ENCODE results near the gene PRDM12.

The PRDM12 gene

DNA sequence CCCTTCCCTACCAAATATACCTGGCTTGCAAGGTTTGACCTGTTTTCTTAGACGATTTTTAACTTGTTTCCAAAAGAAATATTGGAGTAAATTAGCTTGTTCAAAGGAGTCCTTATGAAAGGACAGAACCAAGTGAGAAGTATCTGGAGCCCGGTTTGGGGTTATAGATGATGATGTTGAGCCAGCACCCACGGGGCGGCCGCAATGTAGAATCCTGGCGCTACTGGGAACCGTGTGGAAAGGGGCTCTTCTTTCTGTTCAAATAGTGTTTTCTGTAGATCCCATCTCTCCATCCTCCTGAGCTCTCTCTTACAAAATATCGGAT is 28.7 kb downstream of the PRDM12 start:
- no peak for DNase-seq

DNA sequence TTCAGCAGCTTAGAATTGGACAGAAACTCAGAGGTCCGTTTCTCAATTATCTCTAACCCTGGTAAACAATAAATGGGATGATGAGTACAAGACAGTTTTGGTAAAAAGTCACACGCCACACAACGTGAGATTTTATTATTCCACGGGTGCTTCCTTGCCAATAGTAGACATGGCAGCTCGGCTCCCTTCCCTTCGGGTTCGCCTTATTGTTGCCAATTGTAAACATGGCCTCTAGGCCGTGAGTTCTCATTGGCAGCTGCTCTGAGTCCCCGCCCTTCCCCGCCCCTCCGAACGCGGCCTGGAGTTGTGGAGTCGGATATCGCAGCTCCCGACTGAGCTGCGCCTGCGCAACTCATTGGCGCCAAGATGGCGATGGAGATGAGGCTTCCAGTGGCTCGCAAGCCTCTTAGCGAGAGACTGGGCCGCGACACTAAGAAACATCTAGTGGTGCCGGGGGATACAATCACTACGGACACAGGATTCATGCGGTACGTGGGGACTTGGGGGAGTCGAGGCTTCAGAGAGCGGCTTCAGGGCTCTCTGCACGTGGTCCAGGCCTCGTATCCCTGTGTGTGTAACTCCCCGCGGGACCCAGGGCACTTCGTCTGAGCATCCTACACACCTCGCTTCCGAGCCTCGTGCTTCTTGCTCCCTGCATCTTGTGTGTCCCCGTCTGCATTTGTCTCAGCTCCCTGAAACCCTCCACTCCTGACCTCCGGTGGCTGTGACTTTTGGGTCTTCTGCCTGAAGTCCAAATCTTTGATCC is 29.2 kb downstream of the PRDM12 start, which contains the start of gene EXOSC2:
Gene EXOSC2 (plus strand): TSS at position 355 of the 766 bp plus-strand sequence. CDS start 12 bp downstream, at position 367.
- DNase-seq = peak; percentile 97 to 98

DNA sequence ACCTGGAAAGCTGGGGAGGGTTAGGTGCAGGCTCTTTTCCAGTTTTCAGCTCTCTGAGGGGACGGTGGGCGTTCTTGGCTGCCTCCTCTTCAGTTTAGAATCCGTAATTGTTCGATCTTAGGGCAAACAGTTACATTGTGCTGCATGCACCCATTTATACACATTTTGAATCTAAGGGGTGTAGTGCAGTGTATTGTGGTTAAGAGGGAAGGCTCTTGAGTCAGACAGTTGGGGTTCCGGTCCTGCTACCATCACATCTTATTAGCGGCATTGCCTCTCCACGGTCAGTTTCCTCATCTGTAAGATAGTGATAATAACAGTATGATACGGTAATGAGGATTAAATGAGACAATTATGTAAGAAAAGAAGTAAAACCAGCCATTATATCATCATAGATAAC is 29.8 kb downstream of the PRDM12 start:
- no peak for DNase-seq

DNA sequence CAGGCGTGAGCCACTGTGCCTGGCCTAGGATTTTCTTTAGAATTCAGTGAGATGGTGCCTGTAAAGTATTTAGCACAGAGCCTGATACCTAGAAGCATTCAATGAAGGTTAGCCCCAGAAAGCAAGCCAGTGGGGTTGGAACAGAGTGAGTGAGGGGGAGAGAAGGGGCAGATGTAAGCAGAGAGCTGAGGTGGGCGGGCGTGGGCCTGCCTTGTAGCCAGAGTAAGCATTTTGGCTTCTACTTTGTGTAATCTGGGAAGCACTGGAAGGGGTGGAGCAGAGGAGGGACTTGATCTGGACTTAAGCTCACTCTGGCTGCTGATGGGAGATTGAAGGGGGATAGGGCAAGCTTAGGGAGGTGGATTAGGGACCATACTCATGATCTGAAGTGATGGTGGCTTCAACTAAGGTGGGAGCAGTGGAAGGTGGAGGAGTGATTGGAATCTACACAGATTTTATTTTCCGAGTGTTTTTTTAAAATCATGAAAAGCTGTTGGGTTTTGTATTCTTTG is 31.8 kb downstream of the PRDM12 start:
- no peak for DNase-seq

DNA sequence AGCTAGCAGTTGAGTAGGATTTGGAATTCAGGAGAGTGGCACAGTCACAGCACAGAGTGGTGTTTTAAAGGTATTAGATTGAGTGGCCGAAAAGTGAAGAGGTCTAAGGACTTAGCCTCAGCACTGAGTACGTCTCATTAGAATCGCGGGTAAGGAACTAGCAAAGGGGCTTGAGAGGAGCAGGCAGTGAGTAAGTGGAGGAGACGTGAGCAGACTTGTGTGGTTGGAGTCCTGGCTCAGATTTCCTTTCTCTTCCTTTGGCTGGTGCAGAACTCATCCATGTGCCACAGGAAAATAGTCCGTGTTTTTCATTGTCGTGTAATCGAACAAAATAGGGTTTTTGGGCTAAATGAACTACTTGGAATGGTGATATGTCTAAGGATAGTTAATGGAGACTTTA is 32.6 kb downstream of the PRDM12 start:
- no peak for DNase-seq

DNA sequence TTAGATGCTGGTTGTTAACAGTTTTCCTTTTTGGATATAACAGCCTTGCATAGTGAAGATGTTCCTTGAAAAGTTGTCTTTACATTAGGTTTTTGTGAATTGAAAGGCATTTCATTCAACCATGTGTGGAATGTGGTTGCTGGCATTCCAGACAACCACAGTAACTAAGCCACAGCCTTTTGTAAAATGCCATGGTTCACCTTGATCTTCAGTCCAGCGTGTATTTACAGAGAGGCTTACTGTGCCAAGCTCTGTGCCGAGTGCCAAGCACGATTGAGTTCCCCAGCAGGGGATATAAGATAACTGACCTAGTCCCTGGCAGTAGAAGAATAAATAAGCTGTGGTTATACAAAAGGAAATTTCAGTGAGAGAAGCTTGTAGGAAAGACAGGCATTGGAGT is 34.1 kb downstream of the PRDM12 start:
- DNase-seq = no peak

DNA sequence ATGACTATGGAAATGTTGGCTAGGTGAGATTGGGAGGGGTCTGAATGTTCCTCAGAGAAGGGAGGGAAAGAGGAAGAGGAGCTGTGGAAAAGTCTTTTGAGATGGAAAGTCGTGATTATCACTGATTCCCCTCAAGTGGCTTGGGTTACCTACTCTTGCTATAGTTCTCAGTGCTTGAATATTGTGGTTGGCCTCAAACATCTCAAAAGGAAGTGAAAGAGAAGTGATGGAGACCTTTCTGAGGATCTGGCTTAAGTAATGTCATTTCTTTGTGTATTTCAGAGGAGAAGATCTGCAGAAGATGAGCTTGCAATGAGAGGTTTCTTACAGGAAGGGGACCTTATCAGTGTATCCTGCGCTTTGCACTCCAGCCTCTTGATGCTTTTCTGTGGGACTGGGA is 34.7 kb downstream of the PRDM12 start:
- DNase-seq = no peak

DNA sequence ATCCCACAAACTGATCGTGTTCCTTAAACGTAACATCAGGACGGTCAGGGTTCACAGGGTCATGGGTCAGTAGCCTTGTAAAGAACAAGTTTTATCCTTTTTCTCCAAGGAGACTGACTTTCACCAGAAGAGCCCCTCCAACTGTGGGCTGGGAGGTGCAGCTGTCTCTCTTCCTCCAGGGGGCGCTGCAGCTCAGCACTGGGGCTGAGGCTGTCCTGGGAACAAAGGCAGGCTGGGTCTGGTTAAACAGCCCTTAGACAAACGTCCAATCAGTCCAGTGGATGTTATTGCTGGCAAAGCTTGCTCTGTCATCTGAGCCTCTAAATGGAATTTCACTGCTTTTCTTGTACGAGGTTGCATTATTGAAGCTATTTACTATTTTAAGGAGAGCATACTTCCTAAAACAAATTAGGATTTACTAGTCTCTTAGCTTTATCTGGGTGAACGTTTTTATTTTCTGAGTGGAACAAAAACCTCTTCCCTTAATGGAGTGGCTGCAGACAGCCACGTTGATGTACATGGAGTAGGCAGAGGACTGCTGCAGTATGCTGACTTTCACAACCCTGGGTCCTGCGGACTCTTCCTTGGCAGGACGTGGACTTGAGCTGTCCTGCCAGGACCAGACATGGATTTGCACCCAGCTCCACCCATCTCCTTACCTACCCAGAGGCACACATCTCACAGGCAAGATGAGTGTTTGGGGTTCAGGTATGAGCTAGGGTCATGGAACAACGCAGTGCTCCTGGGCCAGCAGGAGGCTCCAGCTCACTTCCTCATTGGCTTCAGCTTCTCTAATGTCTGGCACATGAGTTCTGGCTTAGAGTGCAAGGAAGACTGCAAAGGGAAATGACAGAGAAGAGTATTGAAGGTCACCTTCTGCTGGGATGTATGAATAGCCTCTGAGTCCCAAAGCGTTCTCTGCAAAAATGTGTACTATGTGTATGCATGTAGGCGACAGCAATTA is 36.9 kb downstream of the PRDM12 start:
- DNase-seq = peak; percentile 68 to 75

DNA sequence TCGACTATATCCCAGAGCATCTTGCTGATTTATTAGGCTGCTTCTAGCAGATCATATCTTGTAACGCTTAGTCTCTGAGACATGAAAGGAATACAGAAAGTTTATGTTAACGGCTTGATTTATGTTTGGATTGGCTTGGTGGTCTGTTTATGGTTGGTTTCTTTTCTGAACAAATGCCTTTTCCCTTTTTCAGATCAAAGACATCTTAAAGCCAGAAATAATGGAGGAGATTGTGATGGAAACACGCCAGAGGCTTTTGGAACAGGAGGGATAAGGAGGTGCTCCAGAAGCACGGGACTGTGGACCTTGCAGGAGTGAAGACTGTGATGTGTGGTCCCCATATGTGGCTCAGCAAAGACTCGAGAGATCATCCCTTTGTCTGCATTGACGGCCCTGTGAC is 39.1 kb downstream of the PRDM12 start:
- DNase-seq = no peak

DNA sequence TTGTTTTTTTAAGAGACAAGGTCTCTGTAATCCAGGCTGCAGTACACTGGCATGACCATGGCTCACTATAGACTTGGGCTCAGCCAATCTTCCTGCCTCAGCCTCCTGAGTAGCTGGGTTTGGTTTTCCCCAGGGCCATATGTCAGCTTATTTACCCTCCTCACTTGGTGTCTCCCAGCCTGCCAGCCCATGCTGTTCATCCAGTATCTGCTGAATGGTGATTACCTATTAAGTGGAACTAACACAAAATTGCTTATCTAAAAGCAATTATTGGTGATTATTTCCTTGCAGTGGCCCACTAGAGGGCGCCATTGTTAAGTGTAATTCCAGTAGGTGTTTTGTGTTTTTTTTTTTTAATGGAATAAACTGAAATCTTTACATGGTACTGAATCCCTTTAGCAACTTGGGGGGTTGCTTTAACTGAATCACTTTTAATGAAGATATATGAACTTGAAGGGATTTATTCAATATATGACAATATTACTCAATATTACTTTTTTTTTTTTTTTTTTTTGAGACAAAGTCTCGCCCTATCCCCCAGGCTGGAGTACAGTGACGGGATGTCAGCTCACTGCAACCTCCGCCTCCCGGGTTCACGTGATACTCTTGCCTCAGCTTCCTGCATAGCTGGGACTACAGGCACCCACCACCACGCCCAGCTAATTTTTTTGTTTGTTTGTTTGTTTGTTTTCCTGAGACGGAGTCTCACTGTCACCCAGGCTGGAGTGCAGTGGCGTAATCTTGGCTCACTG is 43.0 kb downstream of the PRDM12 start:
- peak; percentile 77 for DNase-seq

DNA sequence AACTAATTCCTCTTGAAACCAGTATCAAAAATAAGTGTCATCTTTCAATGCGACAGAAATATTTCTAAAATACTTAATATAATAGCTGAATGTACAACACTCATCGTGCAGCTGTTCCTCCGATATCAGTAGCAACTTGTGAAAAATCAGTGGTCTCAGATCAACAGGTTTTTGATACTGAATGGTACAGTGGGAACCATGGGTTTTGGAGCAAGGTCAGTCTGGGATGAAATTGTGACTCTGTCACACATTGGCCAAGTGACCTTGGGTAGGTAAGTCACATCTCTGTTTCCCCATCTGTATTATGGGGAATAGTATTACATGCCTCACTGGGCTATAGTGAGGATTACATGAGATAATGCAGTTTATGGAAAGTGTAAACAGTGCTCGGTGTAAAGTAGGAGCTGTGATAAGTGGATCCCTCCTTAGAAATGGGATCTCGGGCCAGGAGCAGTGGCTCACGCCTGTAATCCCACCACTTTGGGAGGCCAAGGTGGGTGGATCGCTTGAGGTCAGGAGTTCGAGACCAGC is 46.5 kb downstream of the PRDM12 start:
- no peak for DNase-seq

DNA sequence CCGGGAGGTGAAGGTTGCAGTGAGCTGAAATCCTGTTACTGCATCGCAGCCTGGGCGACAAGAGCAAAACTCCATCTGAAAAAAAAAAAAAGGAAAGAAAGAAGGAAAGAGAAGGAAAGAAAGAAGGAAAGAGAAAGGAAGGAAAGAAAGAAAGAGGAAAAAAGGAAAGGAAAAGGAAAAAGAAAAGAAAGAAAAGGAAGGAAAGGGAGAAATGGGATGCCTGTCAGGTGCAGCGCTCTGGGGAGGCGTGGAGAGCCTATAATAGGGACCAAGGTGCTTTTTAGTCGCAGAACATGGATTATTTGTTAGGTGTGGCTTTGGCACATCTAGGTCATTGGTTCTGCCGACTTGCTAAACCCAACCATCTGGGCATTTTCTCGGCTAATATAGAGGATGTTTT is 47.1 kb downstream of the PRDM12 start:
- DNase-seq = no peak

DNA sequence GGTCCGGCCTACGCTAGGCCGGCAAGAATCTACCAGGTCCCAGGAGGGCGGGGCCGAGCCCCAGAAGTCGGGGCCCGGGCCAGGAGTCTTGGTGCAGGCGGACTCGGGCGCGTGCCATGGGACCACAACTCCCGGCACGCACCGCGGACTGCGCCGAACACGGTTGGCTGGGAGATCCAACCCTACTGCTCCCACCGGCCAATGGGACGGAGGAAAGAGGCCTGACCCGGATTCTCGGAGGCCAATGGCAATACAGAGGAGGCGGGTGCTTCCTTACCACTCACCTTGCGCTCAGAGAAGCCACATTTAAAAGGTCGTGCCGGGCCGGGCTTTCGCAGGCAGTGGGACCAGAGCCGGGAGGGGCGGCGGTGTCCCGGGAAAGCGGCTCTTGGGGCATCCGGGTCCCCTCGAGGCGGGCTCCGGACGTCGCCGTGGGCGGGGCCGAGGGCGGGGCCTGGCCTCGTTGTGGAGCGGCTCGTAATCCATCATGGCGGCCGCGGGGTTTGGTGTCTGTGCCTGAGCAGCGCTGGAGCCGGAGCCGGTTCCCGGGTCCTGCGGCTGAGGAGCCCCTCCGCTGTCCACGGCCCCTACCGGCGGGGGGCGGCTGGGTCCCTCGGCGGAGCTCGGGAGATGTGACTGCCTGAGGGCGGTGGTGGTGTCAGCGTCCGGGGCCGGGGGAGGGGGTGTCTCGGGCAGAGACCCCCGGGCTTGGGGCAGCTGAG is 48.3 kb downstream of the PRDM12 start:
- DNase-seq = peak; percentile 93 to 96

DNA sequence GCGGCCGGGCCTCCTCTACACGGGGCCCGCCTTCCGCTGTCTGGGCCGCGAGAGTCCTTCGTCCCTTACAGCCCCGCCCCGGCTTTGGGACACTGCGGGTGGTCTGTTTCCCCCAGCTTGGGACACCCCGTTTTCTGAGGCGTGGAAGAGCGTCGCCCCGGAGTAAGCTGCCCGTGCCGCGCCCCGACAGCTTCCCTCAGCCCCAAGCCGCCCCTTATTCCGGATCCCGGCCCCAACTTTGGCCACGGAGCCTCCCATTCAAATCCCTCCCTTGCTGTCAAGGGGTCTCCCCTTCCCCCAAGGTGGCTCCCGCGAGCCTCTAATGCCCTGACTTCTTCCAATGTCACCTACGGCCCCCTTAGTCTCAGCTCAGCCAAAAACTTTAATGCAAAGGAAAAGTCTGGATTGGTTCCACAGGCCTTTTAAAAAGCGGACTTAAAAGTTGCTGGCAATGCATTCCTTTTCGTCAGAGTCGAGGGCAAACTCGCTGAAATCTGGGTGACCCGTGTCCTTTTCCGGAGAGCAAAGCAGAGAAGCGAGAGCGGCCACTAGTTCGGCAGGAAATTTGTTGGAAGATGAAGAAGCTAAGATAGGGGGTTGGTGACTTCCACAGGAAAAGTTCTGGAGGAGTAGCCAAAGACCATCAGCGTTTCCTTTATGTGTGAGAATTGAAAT is 49.0 kb downstream of the PRDM12 start:
- no peak for DNase-seq

DNA sequence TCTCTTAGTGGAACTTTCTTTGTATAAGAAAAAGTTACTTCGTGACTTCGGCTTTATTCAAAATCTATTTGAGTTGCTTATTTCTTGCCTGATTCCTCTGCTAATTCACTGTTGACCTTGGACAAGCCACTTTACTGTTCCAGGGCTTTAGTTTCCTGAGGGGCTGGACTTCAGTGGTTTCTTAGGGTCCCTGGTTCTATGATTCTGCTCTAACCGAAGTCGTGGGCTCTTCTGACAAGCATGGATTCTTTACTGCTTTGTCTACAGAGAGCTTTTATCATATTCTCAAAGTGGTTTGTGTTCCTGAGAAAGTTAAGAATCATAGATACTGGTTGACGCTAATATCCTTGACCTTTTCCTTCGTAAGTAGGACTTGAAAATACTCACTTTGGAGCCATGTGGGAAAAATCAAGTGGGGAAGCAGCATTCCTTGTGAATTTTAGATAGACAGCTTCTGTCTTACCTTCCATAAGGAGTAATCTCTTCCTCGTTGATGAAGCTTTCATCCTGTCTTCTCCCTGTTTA is 50.3 kb downstream of the PRDM12 start:
- DNase-seq = no peak

DNA sequence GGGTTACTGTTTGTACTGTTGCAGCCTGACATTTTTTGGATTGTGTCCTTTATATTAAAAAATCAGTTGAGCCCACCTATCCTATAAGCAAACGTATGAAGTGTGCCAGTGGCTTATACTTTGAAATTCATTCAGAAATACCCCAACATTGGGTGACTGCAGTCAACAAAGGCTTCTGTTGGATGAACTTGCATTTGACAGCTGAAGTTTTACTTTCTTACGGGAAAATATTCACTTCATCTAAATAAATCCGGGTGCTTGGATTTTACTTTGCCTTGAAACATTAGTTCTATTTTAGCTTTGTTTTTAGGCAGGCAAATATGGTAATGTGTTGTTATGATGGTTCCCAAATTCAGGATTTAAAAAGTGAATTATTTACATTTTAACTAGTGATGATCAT is 50.9 kb downstream of the PRDM12 start:
- DNase-seq = no peak

DNA sequence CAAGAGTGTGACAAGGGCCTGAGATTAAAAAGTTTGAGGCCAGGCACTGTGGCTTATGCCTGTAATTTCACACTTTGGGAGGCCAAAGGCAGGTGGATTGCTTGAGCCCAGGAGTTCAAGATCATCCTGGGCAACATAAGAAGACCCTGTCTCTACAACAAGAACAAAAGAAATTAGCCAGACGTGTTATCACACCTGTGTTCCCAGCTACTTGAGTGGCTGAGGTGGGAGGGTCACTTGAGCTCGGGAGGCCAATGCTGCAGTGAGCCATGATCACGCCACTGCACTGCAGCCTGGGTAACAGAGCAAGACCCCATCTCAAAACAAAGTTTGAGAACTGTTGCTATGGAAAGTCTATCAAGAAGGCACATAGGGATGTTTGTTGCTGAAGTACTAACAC is 54.2 kb downstream of the PRDM12 start:
- no peak for DNase-seq

DNA sequence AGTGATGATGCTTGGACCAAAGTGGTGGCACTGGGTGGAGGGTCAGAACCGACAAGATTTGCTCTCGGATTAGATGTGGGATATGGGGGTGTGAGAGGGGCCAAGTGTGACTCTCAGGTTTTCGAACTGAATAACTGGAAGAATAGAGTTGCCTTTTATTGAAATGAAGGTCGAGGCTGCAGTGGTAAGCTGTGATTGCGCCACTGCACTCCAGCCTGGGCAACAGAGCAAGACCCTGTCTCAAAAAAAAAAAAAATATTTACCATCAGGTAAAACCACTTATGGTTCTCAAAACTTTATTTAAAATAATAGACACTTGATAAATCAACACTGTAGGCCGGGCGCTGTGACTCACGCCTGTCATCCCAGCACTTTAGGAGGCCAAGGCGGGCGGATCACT is 56.4 kb downstream of the PRDM12 start:
- no peak for DNase-seq

DNA sequence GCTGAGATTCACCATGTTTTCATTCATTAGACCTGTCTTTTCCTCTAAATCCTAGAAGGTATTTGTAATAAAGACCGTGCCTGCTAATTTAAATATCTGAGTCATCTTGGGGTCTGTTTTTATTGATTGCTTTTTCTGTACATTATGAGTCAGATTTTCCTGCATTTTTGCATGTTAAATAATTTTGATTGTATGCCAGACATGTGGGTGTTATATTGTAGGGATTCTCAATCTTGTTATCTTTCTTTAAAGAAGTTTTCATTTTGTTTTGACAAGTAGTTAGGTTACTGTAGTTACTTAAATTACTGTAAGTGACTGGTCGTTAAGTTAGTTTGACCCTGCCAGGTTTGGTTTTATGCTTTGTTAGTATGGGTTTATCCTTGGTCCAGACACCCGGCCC is 64.3 kb downstream of the PRDM12 start:
- DNase-seq = no peak

DNA sequence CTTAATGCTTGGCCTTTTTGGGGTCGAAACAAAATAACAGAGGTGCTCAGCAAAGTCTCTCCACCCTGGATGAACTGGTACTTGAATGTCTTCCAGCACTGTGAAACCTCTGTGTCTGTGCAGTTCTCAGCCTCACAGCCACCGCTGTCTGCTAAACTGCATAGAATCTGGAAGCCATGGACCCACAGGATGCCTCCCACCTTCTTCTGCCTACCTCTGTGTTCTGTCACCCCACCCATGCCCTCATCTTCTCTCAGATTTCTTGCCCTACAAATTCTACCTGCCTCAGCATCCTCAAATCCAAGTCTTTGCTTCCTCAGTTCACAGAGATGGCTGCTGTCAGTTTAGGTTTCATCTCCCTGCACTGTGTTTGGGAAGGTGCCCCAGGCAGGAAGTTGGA is 64.8 kb downstream of the PRDM12 start:
- DNase-seq = no peak

DNA sequence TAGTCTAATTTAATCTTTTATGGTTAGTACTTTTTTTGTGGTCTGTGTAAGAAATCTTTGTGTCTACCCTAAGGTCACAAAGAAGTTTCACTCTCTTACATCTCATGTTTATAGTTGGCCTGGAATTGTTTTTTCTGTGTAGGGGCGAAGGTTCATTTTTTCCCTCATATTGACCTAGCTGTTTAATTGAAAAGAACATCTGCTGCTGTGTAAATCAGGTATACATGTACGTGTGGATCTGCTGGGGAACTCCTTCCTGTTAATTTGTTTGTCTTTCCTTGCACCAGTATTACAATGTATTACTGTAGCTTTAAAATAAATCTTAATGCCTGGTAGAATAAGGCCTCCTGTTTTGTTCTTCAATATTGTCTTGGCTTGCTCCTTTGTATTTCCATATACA is 67.0 kb downstream of the PRDM12 start:
- DNase-seq = no peak
